ENCODE data around the gene TSFM.

GRCh38 chr12:57777911-57778310 is 4.7 kb upstream of the TSFM start:
- no peak for TF ChIP-seq POLR2A (IDR thresholded peaks at IDR 0.05)
- no peak for TF ChIP-seq CTCF (IDR thresholded peaks at IDR 0.05)
